ENCODE data around the gene SUB1.
"Not testable (repeated sequence)": the region's sequence is repeated elsewhere in the genome, so short reads cannot be mapped to it uniquely, and the experiment has no call there.

SUB1 gene

DNA sequence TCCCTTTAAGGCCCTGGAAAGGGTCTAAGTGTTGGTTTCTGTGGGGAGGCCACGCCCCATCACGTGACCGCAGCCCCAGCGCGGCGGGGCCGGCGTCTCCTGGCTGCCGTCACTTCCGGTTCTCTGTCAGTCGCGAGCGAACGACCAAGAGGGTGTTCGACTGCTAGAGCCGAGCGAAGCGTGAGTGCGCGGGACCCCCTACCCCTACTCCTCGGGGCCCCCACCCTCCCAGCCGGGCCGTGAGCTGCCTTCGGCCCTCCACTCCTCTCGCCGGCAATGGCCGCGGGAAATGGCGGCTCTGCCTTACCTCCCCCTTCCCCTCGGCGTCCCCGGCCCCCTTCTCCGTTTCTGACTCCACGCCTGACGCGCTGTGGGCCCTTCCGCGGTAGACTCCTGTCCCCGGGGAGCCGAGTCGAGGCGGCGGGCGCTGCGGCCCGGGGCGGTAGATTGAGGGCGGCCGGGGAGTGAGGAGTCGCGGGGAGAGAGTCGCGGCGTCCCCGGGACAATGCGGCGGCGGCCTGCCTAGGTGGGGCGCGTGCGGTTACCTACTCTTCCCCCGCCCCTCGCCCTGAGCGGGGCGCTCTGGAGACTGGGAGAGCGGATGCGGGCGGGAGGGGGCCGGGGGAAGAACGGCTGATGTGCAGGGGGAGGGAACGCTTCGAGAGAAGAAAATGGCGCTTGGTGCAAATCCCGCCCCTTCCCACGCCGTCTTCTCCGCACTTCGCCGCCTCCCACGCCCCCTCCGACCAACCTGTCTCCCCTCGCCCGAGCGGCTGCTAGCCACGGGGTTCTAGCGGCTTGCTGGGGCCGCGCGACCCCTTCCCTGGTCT, at the start of gene SUB1:
Gene SUB1 (plus strand): TSS at position 112 of the 830 bp plus-strand sequence. CDS start 2,956 bp downstream, outside the sequence.
- H3K36me3 ChIP-seq (ENCODE audit: control insufficient read depth in 1 of 2, insufficient read depth in 2 of 2, low read length in 2 of 2), result peaks cover 4 to 11% of the 10 kb centered on the region in 2 donors
- no peaks in the 10 kb centered on the region for H3K27me3 ChIP-seq (ENCODE audit: low read depth, low read length)
- peaks cover 8 to 22% of the 10 kb centered on the region in 2 donors for H3K4me1 ChIP-seq (ENCODE audit: control insufficient read depth in 1 of 2, insufficient read depth in 2 of 2, low read length in 2 of 2)
- peaks cover 0 to 2% of the 10 kb centered on the region in 2 donors for H3K9me3 ChIP-seq (ENCODE audit: control insufficient read depth in 1 of 2, low read length in 2 of 2)
- peak within 1 kb of the TSS; percentile 95 for H3K27ac ChIP-seq (ENCODE audit: low read length)
- peak within 1 kb of the TSS; percentile 89 to 90 for H3K4me3 ChIP-seq (ENCODE audit: low read depth in 1 of 2, low read length in 2 of 2)

DNA sequence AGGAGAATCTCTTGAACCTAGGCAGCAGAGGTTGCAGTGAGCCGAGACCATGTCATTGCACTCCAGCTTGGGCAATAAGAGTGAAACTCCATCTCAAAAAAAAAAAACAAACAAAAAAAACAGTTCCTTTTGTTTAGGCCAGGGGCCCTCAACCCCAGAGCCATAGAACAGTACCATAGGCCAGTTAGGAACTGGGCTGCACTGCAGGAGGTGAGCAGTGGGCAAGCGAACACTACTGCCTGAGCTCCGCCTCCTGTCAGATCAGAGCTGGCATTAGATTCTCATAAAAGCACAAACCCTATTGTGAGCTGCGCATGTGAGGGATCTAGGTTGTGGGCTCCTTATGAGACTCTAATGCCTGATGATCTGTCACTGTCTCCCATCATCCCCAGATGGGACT, 49.1 kb upstream of the SUB1 start:
- no peak overlapping the region for H3K4me3 ChIP-seq (ENCODE audit: low read depth in 1 of 2, low read length in 2 of 2)
- no peaks in the 10 kb centered on the region for H3K9me3 ChIP-seq (ENCODE audit: control insufficient read depth in 1 of 2, low read length in 2 of 2)
- H3K27ac ChIP-seq (ENCODE audit: low read length), result no peak overlapping the region
- peaks cover 0 to 11% of the 10 kb centered on the region in 2 donors for H3K4me1 ChIP-seq (ENCODE audit: control insufficient read depth in 1 of 2, insufficient read depth in 2 of 2, low read length in 2 of 2)
- no peaks in the 10 kb centered on the region for H3K36me3 ChIP-seq (ENCODE audit: control insufficient read depth in 1 of 2, insufficient read depth in 2 of 2, low read length in 2 of 2)
- no peaks in the 10 kb centered on the region for H3K27me3 ChIP-seq (ENCODE audit: low read depth, low read length)

DNA sequence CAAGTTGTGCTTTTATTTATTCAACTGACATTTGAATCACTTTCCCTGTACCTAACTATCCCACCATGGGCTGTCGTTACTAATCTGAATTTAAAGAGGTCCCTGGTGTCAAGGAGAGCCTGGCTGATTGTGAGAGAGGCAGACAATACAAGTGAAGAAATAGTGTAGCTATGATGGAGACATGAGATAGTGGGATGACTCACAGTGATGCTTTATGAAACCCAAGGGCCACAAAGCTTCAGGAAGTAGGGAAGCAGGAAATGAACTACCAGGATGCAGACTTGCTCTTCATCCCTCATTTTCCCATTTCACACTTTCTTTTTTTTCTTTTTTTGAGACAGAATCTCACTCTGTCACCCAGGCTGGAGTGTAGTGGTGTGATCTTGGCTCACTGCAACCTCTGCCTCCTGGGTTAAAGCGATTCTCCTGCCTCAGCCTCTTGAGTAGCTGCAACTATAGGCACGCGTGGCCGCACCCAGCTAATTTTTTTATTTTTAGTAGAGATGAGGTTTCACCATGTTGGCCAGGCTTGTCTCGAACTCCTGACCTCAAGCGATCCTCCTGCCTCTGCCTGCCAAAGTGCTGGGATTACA, 47.8 kb upstream of the SUB1 start:
- H3K27me3 ChIP-seq (ENCODE audit: low read depth, low read length); H3K4me1 ChIP-seq (ENCODE audit: control insufficient read depth in 1 of 2, insufficient read depth in 2 of 2, low read length in 2 of 2); H3K36me3 ChIP-seq (ENCODE audit: control insufficient read depth in 1 of 2, insufficient read depth in 2 of 2, low read length in 2 of 2); H3K9me3 ChIP-seq (ENCODE audit: control insufficient read depth in 1 of 2, low read length in 2 of 2); H3K27ac ChIP-seq (ENCODE audit: low read length); H3K4me3 ChIP-seq (ENCODE audit: low read depth in 1 of 2, low read length in 2 of 2): not testable (repeated sequence)

DNA sequence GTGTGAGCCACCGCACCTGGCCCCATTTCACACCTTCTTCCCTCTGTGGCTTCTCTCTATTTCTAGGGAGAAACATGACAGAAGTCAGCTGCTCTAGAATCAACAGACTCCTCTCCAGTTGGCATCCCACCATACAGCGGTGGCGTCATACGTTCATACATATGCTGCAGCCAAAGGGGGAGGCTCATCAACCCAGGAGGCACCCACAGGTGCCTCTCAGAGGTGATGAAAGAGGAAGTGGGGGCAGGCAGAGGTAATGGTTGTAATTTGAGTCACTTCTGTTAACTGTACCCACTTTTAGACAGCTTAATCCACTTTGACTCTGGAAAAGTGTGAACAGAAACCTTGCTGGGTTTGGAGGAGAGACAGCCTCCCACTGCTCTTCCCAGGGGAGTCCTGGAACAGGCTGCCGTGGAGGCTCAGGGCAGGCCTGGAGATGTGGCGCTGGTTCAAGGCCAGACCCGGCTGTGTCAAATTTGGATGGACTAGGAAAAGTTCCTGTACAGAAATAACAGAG, 47.3 kb upstream of the SUB1 start:
- no peaks in the 10 kb centered on the region for H3K36me3 ChIP-seq (ENCODE audit: control insufficient read depth in 1 of 2, insufficient read depth in 2 of 2, low read length in 2 of 2)
- H3K9me3 ChIP-seq (ENCODE audit: control insufficient read depth in 1 of 2, low read length in 2 of 2), result no peaks in the 10 kb centered on the region
- peaks cover 0 to 2% of the 10 kb centered on the region in 2 donors for H3K4me1 ChIP-seq (ENCODE audit: control insufficient read depth in 1 of 2, insufficient read depth in 2 of 2, low read length in 2 of 2)
- H3K4me3 ChIP-seq (ENCODE audit: low read depth in 1 of 2, low read length in 2 of 2), result no peak overlapping the region
- H3K27ac ChIP-seq (ENCODE audit: low read length), result no peak overlapping the region
- H3K27me3 ChIP-seq (ENCODE audit: low read depth, low read length), result no peaks in the 10 kb centered on the region

DNA sequence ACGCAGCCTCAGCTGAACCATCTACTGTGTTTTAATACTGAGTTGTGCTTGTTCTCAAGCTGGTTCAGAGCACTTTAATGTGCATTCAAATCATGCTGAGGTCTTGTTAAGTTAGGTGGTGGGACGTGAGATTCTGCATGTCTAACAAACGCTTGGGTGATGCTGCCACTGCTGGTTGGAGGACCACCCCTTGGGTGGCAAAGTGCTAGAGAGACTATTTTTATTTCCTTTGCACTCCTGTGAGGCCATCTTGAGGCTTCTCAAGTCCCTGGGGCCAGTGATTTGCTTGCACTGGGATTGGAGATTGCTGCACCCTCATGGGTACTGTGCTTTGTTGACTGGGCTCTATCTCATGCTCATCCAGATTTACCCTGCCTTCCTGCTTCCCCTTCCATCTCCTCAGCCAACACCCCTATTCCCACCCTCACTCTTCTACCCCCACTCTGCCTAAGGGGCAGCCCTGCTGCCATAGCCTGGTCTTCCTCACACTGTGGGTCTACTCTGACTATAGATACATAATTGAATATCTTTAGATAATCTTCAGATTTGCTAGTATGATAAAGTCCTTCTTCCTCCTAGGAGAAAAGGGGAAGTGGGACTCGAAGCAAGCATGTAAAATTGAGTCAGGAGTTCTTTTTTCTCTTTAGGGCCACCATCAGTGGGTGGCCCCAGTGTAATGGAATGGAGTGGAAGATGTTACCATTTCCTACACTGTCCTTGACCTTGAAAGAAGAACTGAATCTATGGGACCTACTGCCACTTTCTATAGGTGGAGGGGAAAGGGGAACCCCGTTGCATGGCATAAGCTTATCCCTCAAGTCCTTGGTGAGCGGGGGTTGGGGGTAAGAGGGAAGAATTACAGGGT, 45.1 kb upstream of the SUB1 start:
- Histone ChIP-seq H3K9me3 (ENCODE audit: control insufficient read depth in 1 of 2, low read length in 2 of 2) (no peaks in the 10 kb centered on the region), H3K27me3 (ENCODE audit: low read depth, low read length) (no peaks in the 10 kb centered on the region), H3K36me3 (ENCODE audit: control insufficient read depth in 1 of 2, insufficient read depth in 2 of 2, low read length in 2 of 2) (no peaks in the 10 kb centered on the region), H3K4me1 (ENCODE audit: control insufficient read depth in 1 of 2, insufficient read depth in 2 of 2, low read length in 2 of 2) (no peaks in the 10 kb centered on the region), H3K27ac (ENCODE audit: low read length) (no peak overlapping the region), H3K4me3 (ENCODE audit: low read depth in 1 of 2, low read length in 2 of 2) (no peak overlapping the region)

DNA sequence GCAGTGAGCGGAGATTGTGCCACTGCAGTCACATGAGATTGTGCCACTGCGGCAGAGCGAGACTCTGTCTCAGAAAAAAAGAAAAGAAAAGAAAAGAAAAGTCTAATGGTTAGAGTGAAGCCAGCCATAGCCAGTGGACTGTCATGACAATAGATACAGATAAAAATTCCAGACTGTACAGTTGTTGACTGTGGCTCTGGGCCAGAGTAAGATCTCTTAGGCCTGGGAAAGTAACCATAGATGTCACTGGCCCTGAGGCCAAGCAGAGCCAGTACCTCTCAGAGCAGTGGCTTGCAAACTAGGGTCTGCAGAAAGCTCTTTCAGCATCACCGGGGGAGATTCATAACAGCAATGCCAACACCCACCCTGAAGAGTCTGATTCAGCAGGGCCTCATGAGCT, 44.1 kb upstream of the SUB1 start:
- Histone ChIP-seq H3K4me1 (ENCODE audit: control insufficient read depth in 1 of 2, insufficient read depth in 2 of 2, low read length in 2 of 2) (no peaks in the 10 kb centered on the region), H3K36me3 (ENCODE audit: control insufficient read depth in 1 of 2, insufficient read depth in 2 of 2, low read length in 2 of 2) (no peaks in the 10 kb centered on the region), H3K4me3 (ENCODE audit: low read depth in 1 of 2, low read length in 2 of 2) (no peak overlapping the region), H3K27ac (ENCODE audit: low read length) (no peak overlapping the region), H3K9me3 (ENCODE audit: control insufficient read depth in 1 of 2, low read length in 2 of 2) (no peaks in the 10 kb centered on the region), H3K27me3 (ENCODE audit: low read depth, low read length) (no peaks in the 10 kb centered on the region)

DNA sequence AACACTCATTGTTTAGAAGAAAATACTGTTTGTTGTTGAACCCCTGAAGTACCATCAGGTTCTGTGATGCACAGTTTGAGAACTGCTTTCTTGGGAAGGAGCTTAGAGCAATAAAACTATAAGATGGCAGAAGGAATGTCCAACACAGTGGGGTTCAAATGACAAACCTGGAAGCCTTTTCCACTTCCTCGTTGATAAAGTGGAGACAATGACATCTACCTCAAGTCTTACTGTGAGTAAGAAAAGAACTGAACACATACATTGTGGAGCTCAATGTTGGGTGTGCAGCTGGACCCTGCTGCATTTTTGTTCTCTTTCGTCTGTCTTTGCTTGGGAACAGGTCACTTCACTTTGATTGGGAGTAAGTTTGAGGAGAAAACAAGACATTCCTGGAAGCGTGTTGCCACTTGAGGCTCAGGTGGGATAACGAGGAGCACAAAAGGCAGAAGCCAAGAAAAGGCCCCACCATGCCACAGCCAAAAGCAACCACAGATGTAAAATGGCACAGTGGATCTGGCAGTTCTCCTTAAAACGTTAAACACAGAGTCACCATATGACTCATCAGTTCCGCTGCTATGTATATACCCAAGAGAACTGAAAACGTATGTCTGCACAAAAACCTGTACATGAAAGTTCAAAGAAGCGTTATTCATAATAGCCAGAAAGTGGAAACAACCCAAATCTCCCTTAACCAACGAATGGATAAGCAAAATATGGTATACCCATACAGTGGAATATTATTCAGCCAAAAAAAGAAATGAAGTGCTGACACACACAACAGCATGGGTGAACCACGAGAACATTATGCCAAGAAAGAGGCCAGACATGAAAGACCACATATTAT, 42.9 kb upstream of the SUB1 start:
- no peak overlapping the region for H3K4me3 ChIP-seq (ENCODE audit: low read depth in 1 of 2, low read length in 2 of 2)
- H3K27ac ChIP-seq (ENCODE audit: low read length), result no peak overlapping the region
- H3K36me3 ChIP-seq (ENCODE audit: control insufficient read depth in 1 of 2, insufficient read depth in 2 of 2, low read length in 2 of 2), result no peaks in the 10 kb centered on the region
- H3K4me1 ChIP-seq (ENCODE audit: control insufficient read depth in 1 of 2, insufficient read depth in 2 of 2, low read length in 2 of 2), result no peaks in the 10 kb centered on the region
- H3K9me3 ChIP-seq (ENCODE audit: control insufficient read depth in 1 of 2, low read length in 2 of 2), result no peaks in the 10 kb centered on the region
- no peaks in the 10 kb centered on the region for H3K27me3 ChIP-seq (ENCODE audit: low read depth, low read length)

DNA sequence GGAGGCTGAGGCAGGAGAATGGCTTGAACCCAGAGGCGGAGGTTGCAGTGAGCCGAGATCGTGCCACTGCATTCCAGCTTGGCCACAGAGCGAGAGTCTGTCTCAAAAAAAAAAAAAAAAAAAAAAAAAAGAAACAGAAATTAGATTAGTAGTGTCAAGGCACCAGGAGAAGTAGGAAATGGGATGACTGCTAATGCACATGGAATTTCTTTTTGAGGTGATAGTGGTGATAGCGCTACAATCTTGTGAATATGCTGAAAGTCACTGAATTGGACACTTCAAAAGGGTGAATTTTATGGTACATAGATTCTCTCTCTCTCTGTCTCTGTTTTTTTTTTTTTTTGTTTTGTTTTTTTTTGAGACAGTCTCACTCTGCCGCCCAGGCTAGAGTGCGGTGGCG, 42.1 kb upstream of the SUB1 start:
- H3K9me3 ChIP-seq (ENCODE audit: control insufficient read depth in 1 of 2, low read length in 2 of 2), result no peaks in the 10 kb centered on the region
- H3K27me3 ChIP-seq (ENCODE audit: low read depth, low read length), result no peaks in the 10 kb centered on the region
- no peak overlapping the region for H3K4me3 ChIP-seq (ENCODE audit: low read depth in 1 of 2, low read length in 2 of 2)
- H3K27ac ChIP-seq (ENCODE audit: low read length), result no peak overlapping the region
- H3K36me3 ChIP-seq (ENCODE audit: control insufficient read depth in 1 of 2, insufficient read depth in 2 of 2, low read length in 2 of 2), result no peaks in the 10 kb centered on the region
- H3K4me1 ChIP-seq (ENCODE audit: control insufficient read depth in 1 of 2, insufficient read depth in 2 of 2, low read length in 2 of 2), result no peaks in the 10 kb centered on the region

DNA sequence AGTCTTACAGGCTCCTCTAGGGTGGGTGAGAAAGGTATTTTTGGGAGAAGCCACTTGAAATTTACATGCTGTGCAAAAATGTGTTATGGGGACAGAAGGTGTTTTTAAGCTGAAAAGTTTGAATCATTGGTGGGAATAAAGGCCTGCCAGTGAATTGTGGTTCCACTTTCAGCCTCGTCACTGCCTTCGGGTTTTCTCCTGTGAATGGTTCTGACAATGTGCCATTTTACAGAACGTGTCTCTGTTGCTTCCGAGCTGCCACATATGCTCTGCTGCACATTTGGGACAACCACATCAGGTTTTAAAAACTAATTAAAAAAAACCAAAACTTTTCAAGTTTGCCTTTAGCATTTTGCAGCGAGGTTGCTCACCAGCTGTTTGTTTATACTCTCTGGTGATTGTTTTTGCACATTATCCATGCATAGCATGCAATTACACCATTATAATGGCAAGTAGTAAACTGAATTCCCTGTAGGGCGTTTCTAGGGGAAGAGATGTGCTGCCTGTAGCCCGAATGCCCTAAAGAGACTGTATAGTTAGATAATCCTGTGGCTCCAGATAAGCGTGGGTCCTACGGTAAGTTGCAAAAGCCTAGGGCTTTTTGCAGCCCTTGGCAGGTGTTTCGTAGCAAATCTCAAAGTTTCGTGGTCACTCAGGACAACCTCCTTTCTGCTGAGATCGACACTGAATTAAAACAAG, 40.1 kb upstream of the SUB1 start:
- Histone ChIP-seq H3K4me1 (ENCODE audit: control insufficient read depth in 1 of 2, insufficient read depth in 2 of 2, low read length in 2 of 2) (no peaks in the 10 kb centered on the region), H3K4me3 (ENCODE audit: low read depth in 1 of 2, low read length in 2 of 2) (no peak overlapping the region), H3K27me3 (ENCODE audit: low read depth, low read length) (no peaks in the 10 kb centered on the region), H3K9me3 (ENCODE audit: control insufficient read depth in 1 of 2, low read length in 2 of 2) (no peaks in the 10 kb centered on the region), H3K36me3 (ENCODE audit: control insufficient read depth in 1 of 2, insufficient read depth in 2 of 2, low read length in 2 of 2) (no peaks in the 10 kb centered on the region), H3K27ac (ENCODE audit: low read length) (no peak overlapping the region)

DNA sequence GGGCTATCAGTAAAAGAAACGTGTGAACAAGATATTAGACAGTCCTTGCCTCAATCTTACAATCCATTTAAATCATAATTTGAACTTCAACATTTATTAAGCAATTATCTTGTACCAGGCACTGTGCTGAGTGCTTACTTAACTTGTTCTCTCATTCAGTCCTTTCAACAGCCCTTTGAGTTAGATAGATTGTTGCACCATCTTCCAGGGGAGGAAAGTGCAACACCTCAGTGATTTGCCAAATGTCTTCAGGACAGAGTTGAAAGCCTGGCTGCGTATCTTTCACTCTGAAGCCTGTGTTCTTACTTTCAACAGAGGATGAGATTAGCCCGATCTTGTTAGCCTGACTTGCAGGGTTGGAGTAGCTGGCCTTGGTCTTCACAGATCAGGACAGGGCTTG, 34.2 kb upstream of the SUB1 start:
- Histone ChIP-seq H3K36me3 (ENCODE audit: control insufficient read depth in 1 of 2, insufficient read depth in 2 of 2, low read length in 2 of 2) (no peaks in the 10 kb centered on the region), H3K27ac (ENCODE audit: low read length) (no peak overlapping the region), H3K27me3 (ENCODE audit: low read depth, low read length) (no peaks in the 10 kb centered on the region), H3K9me3 (ENCODE audit: control insufficient read depth in 1 of 2, low read length in 2 of 2) (no peaks in the 10 kb centered on the region), H3K4me1 (ENCODE audit: control insufficient read depth in 1 of 2, insufficient read depth in 2 of 2, low read length in 2 of 2) (no peaks in the 10 kb centered on the region), H3K4me3 (ENCODE audit: low read depth in 1 of 2, low read length in 2 of 2) (no peak overlapping the region)
